Measurements from ENCODE around the gene GAB2. TPM values are rescaled to one million over a fixed set of nuclear protein-coding genes. Genes with fewer than 3 reads are reported as not detected.

Gene GAB2
- total RNA-seq, 6 experiments from 2014 or later = 3.8 to 10.2 (median 4.5) TPM

GRCh38 chr11:78332872-78333271, 84.7 kb downstream of the GAB2 start:
- intact Hi-C loops (cut with DNase I) = no loop called here
- Histone ChIP-seq H3K36me3 (no peaks in the 10 kb centered on the region), H3K9me3 (no peaks in the 10 kb centered on the region), H3K4me3 (no peak overlapping the region), H3K27ac (no peak overlapping the region), H3K4me1 (no peaks in the 10 kb centered on the region), H3K27me3 (no peaks in the 10 kb centered on the region)
- TF ChIP-seq CTCF (IDR thresholded peaks at IDR 0.05) (no peak), POLR2A (IDR thresholded peaks at IDR 0.05) (no peak)
- ATAC-seq = no peak
- WGBS (ENCODE audit: insufficient coverage, low coverage, low lambda C conversion rate, missing lambda C conversion rate) = 100% methylated on average over 1 of the region's 1 CpG
- no peak for DNase-seq

GRCh38 chr11:78332174-78332866, 85.3 kb downstream of the GAB2 start:
- ATAC-seq (no peak), DNase-seq (no peak)
- Histone ChIP-seq H3K36me3 (no peaks in the 10 kb centered on the region), H3K27ac (no peak overlapping the region), H3K4me3 (no peak overlapping the region), H3K9me3 (no peaks in the 10 kb centered on the region), H3K27me3 (no peaks in the 10 kb centered on the region), H3K4me1 (no peaks in the 10 kb centered on the region)
- intact Hi-C loops (cut with DNase I) = no loop called here
- TF ChIP-seq CTCF (IDR thresholded peaks at IDR 0.05) (no peak), POLR2A (IDR thresholded peaks at IDR 0.05) (no peak)
- 50% methylated on average over 1 of the region's 1 CpG for WGBS (ENCODE audit: insufficient coverage, low coverage, low lambda C conversion rate, missing lambda C conversion rate)

GRCh38 chr11:78331711-78332110, 85.9 kb downstream of the GAB2 start:
- intact Hi-C loops (cut with DNase I) = no loop called here
- no peak for DNase-seq
- 38% methylated on average over 2 of the region's 3 CpGs for WGBS (ENCODE audit: insufficient coverage, low coverage, low lambda C conversion rate, missing lambda C conversion rate)

DNA sequence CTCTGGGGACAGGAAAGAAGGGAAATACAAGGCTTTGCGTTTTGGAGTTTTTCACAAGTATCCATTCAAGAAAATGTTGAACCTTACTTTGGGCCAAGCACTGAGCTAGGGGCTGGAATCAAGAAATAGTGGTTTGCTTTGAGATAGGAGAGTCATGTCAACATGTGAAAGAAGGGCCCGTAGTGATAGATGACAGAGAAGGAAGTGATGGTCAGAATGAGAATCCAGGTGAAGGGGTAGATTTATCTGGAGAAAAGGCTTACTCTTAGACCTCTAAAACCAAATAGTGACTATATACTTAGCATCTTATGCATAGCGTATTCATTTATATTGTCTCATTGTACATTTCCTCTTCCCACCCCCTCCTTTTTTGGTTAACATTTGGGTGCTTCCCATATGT, 87.3 kb downstream of the GAB2 start:
- Histone ChIP-seq H3K4me3 (no peak overlapping the region), H3K27me3 (no peaks in the 10 kb centered on the region), H3K36me3 (no peaks in the 10 kb centered on the region), H3K27ac (no peak overlapping the region), H3K4me1 (no peaks in the 10 kb centered on the region), H3K9me3 (no peaks in the 10 kb centered on the region)
- ATAC-seq (no peak), DNase-seq (no peak)
- TF ChIP-seq CTCF (IDR thresholded peaks at IDR 0.05) (no peak), POLR2A (IDR thresholded peaks at IDR 0.05) (no peak)
- intact Hi-C loops (cut with DNase I) = no loop called here
- WGBS (ENCODE audit: insufficient coverage, low coverage, low lambda C conversion rate, missing lambda C conversion rate) = 93% methylated on average over 3 of the region's 3 CpGs

More at GRCh38 chr11:78331711-78332110, 85.9 kb downstream of the GAB2 start:
- H3K4me1 ChIP-seq = no peaks in the 10 kb centered on the region
- H3K27ac ChIP-seq = no peak overlapping the region
- no peak for TF ChIP-seq POLR2A (IDR thresholded peaks at IDR 0.05)
- TF ChIP-seq CTCF (IDR thresholded peaks at IDR 0.05) = no peak
- H3K4me3 ChIP-seq = no peak overlapping the region
- H3K27me3 ChIP-seq = no peaks in the 10 kb centered on the region
- no peaks in the 10 kb centered on the region for H3K36me3 ChIP-seq
- H3K9me3 ChIP-seq = no peaks in the 10 kb centered on the region
- ATAC-seq = no peak
